ENCODE measurements around the gene MME. TPM values are rescaled to one million over a fixed set of nuclear protein-coding genes. Genes with fewer than 3 reads are reported as not detected.
"Not testable (repeated sequence)": the region's sequence is repeated elsewhere in the genome, so short reads cannot be mapped to it uniquely, and the experiment has no call there.

Gene MME
- total RNA-seq, 2 experiments from 2014 or later, result not detected

DNA sequence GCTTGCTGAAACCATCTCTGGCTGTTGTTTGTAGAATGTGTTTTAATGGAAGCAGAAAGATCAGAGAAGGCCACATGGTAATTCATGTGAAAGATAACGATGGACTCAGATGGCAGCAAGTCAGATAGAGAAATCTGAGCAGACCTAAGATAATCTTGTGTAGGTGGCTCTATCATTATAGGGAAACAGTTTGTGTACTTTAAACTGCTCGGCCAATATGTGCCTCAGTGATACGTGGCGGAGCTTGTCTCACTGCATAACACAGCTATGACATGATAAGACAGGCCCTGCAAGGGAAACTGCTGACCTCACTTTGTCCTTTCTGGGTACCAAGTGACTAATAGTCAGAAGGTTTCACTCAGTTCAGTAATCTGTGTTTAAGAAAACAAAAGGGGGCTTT, 51.0 kb downstream of the MME start:
- no peaks in the 10 kb centered on the region for H3K36me3 Mint-ChIP-seq (ENCODE audit: low read depth)
- POLR2A ChIA-PET, result no interaction called here
- peaks cover 2% of the 10 kb centered on the region for H3K9me3 Mint-ChIP-seq
- CTCF ChIA-PET, result no interaction called here
- H3K27ac Mint-ChIP-seq, result no peak overlapping the region
- no peaks in the 10 kb centered on the region for H3K27me3 Mint-ChIP-seq
- H3K4me1 Mint-ChIP-seq, result no peaks in the 10 kb centered on the region
- DNase-seq, result no peak
- no peak overlapping the region for H3K4me3 Mint-ChIP-seq

DNA sequence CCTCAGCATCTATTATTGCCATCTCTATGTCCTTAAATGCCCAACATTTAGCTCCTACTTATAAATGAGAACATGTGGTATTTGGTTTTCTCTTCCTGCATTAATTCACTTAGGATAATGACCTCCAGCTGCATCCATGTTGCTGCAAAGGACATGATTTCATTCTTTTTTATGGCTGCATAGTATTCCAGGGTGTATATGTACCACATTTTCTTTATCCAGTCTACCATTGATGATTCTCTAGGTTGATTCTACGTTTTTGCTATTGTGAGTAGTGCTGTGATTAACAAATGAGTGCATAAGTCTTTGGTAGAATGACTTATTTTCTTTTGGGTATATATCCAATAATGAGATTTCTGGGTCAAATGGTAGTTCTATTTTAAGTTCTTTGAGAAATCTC, 54.2 kb downstream of the MME start:
- H3K27ac Mint-ChIP-seq; H3K36me3 Mint-ChIP-seq (ENCODE audit: low read depth); H3K4me3 Mint-ChIP-seq; H3K9me3 Mint-ChIP-seq; POLR2A ChIA-PET; H3K4me1 Mint-ChIP-seq; H3K27me3 Mint-ChIP-seq; DNase-seq; CTCF ChIA-PET: not testable (repeated sequence)

DNA sequence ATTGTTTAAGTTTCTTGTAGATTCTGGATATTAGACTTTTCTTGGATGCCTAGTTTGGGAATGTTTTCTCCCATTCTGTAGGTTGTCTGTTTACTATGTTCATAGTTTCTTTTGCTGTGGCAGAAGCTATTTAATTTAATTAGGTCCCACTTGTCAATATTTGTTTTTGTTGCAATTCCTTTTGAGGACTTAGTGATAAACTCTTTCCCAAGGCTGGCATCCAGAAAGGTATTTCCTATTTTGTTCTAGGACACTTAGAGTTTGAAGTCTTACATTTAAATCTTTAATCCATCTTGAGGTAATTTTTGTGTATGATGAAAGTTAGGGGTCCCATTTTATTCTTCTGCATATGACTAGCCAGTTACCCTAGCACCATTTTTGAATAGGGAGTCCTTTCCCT, 54.9 kb downstream of the MME start:
- ChIA-PET CTCF (no interaction called here), POLR2A (no interaction called here)
- Mint-ChIP-seq H3K36me3 (ENCODE audit: low read depth) (no peaks in the 10 kb centered on the region), H3K9me3 (no peaks in the 10 kb centered on the region), H3K27me3 (no peaks in the 10 kb centered on the region), H3K4me1 (no peaks in the 10 kb centered on the region), H3K27ac (no peak overlapping the region), H3K4me3 (no peak overlapping the region)
- DNase-seq, result no peak

DNA sequence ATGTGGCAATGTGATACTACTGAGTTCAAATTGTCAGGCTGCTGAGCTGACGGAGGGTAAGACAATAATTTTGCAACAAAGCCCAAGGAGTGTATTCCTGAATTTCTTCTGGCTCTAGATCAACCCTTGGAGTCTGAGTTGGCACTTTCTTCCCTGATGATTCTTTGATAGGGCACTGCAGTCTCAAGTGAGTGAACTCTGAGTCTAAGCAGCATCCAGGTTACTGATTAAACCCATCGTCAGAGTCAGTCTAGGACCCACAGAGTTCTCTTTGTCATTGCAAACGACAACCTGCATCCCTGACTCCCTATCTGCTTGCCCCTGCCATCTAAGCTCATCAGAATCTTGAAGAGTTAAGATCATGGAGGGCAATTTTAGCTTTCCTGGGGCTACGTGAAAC, 58.6 kb downstream of the MME start:
- Mint-ChIP-seq H3K9me3 (no peaks in the 10 kb centered on the region), H3K27me3 (no peaks in the 10 kb centered on the region), H3K4me1 (no peaks in the 10 kb centered on the region), H3K27ac (no peak overlapping the region), H3K36me3 (ENCODE audit: low read depth) (no peaks in the 10 kb centered on the region), H3K4me3 (no peak overlapping the region)
- DNase-seq, result no peak
- CTCF ChIA-PET, result no interaction called here
- POLR2A ChIA-PET, result no interaction called here

DNA sequence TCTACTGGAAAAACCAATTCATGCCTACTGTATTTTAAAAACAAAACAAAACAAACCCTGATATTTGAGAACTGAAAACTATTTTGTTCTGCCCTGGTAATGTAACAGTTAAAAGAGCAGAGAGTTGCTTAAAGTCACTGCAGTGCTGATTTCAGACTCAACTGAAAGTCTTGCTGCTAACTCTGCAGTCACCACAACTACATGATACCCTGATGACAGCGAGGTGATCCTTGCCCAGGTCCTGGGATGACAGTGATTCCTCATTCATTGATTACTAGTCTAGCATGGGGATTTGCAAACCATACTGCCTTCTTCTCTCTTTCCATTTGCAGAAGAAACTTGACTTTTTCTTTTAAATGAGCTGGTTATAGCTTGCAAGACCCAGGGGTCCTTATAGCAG, 67.5 kb downstream of the MME start:
- Mint-ChIP-seq H3K4me3 (no peak overlapping the region), H3K9me3 (no peaks in the 10 kb centered on the region), H3K4me1 (no peaks in the 10 kb centered on the region), H3K27me3 (no peaks in the 10 kb centered on the region), H3K27ac (no peak overlapping the region), H3K36me3 (ENCODE audit: low read depth) (no peaks in the 10 kb centered on the region)
- ChIA-PET CTCF (no interaction called here), POLR2A (no interaction called here)
- no peak for DNase-seq

DNA sequence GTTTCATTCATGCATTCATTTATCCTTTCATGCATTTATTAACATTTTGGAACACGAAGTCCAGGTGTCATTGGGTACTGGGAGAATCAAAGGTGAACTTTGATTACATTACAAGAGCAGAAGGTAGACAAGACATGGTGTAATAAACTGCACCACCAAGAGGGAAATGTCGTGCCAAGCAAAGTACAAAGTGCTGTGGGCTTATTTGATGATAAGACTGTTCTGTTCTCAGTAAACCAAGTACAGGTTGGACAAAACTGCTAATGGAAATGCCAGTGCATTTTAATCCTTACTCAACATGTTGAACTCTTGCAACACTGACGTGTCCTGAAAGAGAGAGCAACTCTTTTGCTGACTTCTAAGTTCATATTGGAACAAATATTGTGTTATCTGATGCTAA, 69.4 kb downstream of the MME start:
- Mint-ChIP-seq H3K4me1 (no peaks in the 10 kb centered on the region), H3K9me3 (no peaks in the 10 kb centered on the region), H3K36me3 (ENCODE audit: low read depth) (no peaks in the 10 kb centered on the region), H3K4me3 (no peak overlapping the region), H3K27ac (no peak overlapping the region), H3K27me3 (no peaks in the 10 kb centered on the region)
- CTCF ChIA-PET, result no interaction called here
- DNase-seq, result no peak
- POLR2A ChIA-PET, result no interaction called here

DNA sequence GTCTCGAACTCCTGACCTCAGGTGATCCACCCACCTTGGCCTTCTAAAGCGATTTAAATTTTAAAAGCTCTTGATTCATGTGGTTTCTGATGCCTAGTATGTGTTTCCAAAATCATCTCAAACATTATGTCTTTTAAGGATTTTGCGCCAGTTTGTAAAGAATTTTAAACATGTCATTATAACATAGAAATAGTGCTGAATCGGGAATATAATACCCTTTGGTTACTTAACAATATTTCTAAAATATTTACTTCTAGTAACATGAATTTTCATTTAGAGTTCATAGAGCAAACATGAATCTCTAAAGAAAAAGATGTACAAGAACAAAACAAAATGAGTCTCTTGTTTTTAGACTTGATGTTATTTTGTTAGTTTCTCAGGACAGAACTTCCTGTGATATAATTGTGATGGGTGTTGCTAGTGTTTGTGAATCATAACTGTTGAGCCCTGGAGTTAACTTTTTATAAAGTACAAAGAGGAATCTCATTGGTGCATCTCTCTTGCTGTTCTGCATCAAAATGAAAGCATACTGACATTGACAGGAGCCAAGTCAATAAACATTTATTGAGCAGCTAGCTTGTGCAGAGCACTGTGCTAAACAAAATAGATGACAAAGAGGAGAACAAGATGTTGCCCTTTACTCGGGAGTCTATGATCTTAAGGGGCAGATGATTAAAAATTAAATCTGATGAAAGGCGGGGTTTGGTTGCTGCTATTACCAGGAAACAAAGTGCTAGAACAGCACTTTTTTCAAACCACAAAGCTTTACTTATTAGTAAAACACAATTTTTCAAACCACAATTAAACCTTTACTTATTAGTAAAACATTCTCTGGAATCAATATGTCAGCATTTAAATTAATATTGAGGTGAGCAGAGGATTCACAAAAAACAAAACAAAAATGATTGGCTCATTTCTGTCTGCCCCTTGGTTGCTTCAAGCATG, 73.4 kb downstream of the MME start:
- no peak overlapping the region for H3K27ac Mint-ChIP-seq
- DNase-seq, result no peak
- ChIA-PET CTCF (no interaction called here), POLR2A (no interaction called here)
- no peaks in the 10 kb centered on the region for H3K9me3 Mint-ChIP-seq
- H3K36me3 Mint-ChIP-seq (ENCODE audit: low read depth), result no peaks in the 10 kb centered on the region
- H3K27me3 Mint-ChIP-seq, result no peaks in the 10 kb centered on the region
- no peak overlapping the region for H3K4me3 Mint-ChIP-seq
- H3K4me1 Mint-ChIP-seq, result no peaks in the 10 kb centered on the region

DNA sequence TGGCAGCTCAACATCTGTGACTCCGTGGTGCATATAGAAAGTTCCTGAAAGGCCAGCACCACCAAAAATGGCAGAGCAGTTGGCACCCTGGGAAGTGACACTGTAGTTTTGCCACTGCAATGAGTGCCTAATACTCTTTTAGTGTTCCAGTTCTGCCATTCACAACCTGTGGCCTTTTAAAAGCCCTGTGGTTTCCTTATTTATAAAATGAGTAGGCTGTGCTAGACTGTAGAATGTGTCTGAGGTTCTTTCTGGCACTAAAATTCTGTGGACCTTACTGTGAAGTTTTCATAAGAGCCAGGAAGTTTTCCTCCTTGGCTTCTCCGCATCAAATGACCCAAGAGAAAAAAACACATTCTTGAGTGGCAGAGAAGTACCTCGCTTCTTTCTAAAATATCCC, 74.1 kb downstream of the MME start:
- ChIA-PET POLR2A (no interaction called here), CTCF (no interaction called here)
- Mint-ChIP-seq H3K4me1 (no peaks in the 10 kb centered on the region), H3K4me3 (no peak overlapping the region), H3K36me3 (ENCODE audit: low read depth) (no peaks in the 10 kb centered on the region), H3K27ac (no peak overlapping the region), H3K9me3 (no peaks in the 10 kb centered on the region), H3K27me3 (no peaks in the 10 kb centered on the region)
- no peak for DNase-seq

DNA sequence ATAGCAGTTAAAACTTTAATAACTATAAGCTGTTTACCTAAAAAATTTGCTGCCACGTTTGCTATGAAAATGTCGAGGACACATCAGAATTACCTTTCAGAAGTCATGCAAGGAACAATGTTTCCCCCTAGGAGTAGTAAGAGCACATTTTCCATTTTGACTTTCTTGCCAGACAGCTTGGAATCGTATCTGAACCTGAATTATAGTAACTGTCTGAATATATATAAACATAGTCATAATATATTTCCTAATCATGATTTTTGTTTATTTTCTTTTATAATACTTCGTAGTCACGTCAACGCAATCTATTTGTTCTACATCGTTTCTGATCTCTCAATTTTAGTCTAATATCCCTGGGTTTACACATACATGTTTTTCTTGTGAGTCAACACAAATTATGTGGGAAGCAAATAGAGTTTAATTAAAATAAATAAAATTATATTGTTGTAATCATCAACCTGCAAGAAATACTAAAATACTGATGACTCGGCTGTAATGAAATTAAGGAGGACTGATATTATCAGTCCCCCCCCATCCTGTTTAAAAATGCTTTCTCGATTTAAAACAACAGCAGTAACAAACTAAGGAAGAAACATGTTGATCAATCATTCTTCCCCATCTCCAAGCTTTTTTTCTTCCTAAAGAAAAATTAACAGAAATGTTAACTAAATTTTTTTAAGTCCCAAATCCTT, 78.4 kb downstream of the MME start:
- CTCF ChIA-PET, result no interaction called here
- Mint-ChIP-seq H3K27ac (no peak overlapping the region), H3K36me3 (ENCODE audit: low read depth) (no peaks in the 10 kb centered on the region), H3K27me3 (no peaks in the 10 kb centered on the region), H3K4me1 (no peaks in the 10 kb centered on the region), H3K4me3 (no peak overlapping the region), H3K9me3 (no peaks in the 10 kb centered on the region)
- POLR2A ChIA-PET, result no interaction called here
- no peak for DNase-seq

DNA sequence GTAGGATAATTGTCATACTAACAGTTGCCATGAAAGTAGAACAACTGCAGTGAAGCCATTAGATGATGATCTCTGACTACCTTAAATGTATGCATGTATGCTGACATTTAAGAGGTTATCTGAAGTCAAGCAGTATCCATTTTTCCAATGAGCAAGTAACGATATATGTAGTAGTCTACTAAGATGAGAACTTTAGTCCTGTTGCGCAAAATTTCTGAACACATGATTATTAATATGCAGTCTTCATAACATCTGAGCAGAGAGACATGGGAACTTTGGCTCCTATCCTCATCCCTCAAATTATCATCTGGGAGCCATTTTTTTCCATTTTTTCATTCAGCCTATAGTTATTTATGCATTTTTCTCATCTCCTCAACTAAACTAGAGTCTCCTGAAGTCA, 79.2 kb downstream of the MME start:
- H3K36me3 Mint-ChIP-seq (ENCODE audit: low read depth), result no peaks in the 10 kb centered on the region
- H3K27me3 Mint-ChIP-seq, result no peaks in the 10 kb centered on the region
- no peak for DNase-seq
- no peaks in the 10 kb centered on the region for H3K9me3 Mint-ChIP-seq
- no peak overlapping the region for H3K27ac Mint-ChIP-seq
- H3K4me3 Mint-ChIP-seq, result no peak overlapping the region
- POLR2A ChIA-PET, result no interaction called here
- no peaks in the 10 kb centered on the region for H3K4me1 Mint-ChIP-seq
- CTCF ChIA-PET, result no interaction called here

DNA sequence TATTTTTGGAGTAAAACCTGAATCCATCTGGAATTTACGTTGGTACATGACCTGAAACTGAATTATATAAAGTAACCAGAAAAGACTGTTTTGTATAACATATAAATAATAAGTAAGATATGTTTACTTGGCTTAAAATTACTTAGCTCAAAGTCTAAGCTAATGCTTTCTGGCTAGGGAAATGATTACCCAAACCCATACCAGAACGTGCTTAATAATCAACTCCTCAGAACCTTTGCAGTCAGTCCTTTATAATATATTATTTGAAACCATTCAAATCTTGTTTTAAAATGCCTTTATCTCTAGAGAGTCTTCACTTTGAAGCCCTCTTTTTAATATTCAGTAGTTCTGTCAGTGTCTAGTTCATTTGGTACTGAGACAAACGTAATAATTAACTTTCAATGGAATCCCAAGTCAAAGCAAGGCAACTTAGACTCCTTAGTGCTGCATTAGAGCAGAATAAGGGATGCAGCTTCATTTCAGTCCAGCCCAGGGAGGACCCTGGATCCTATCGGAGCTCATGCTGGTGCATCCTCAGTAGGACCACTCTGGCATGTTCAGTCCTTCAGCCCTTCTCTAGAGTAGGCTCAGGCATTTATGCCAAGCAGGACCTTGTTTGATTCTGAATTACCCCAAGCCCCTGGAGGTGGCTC, 81.6 kb downstream of the MME start:
- no peaks in the 10 kb centered on the region for H3K4me1 Mint-ChIP-seq
- H3K36me3 Mint-ChIP-seq (ENCODE audit: low read depth), result no peaks in the 10 kb centered on the region
- CTCF ChIA-PET, result interaction anchor here (0.6 kb wide), 1 partner anchor 43 kb away, joined by 3 read pairs; no protein-coding TSS in a partner anchor

DNA sequence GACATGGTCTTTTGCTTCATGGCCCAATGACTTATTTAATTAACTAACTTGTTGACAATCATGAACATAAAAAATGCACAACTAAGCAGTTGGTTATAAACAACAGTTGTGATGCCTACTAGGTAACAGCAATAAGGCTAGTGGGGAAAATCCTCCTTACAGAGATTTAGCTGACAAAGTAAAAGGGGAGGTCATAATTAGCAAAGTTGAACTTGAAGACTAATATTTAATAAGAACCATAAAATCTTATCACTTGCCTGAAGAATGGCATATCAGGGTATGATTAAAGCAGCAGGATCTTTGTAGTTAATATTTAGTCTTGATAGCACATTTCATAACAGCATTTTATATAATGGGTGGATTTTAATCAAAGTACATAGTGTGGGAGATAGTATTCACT, 84.2 kb downstream of the MME start:
- CTCF ChIA-PET, result no interaction called here
- H3K36me3 Mint-ChIP-seq (ENCODE audit: low read depth), result no peaks in the 10 kb centered on the region
- no peaks in the 10 kb centered on the region for H3K27me3 Mint-ChIP-seq
- H3K4me3 Mint-ChIP-seq, result no peak overlapping the region
- no peak for DNase-seq
- no peaks in the 10 kb centered on the region for H3K4me1 Mint-ChIP-seq
- H3K27ac Mint-ChIP-seq, result no peak overlapping the region
- H3K9me3 Mint-ChIP-seq, result no peaks in the 10 kb centered on the region
- POLR2A ChIA-PET, result no interaction called here

More for the DNA sequence above, 81.6 kb downstream of the MME start:
- DNase-seq, result no peak
- no peak overlapping the region for H3K4me3 Mint-ChIP-seq
- H3K9me3 Mint-ChIP-seq, result no peaks in the 10 kb centered on the region
- POLR2A ChIA-PET, result no interaction called here
- no peaks in the 10 kb centered on the region for H3K27me3 Mint-ChIP-seq
- no peak overlapping the region for H3K27ac Mint-ChIP-seq

DNA sequence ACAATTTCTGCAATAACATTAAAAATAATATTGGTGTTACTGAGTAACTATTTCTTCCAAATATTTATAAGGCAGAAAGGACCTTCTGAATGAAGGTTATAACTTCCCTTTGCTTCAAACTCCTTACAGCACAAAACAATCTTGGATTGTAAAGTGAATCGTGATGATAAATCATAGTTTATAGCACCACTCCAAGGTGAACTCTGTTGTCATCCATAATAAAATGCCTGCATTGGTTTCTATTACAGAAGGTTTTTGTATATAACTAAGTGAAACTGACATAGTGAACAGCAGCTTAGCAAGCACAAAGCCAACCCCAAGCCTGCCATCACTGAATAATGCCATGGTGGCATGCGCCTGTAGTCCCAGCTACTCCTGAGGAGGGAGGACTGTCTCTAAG, 86.3 kb downstream of the MME start:
- POLR2A ChIA-PET, result no interaction called here

More for the DNA sequence above, 86.3 kb downstream of the MME start:
- Mint-ChIP-seq H3K27ac (no peak overlapping the region), H3K4me1 (no peaks in the 10 kb centered on the region), H3K4me3 (no peak overlapping the region), H3K9me3 (no peaks in the 10 kb centered on the region), H3K36me3 (ENCODE audit: low read depth) (no peaks in the 10 kb centered on the region), H3K27me3 (no peaks in the 10 kb centered on the region)
- no peak for DNase-seq
- CTCF ChIA-PET, result no interaction called here

Data from activated CD4-positive, alpha-beta T cell treated with anti-CD3 and anti-CD28 coated beads, Interleukin-2, amount 10 ng/mL, durations not matched to agents 7 days and 5 days (primary cell).